H7 (cell line): ENCODE results near the gene PPA2. TPM values are rescaled to one million over a fixed set of nuclear protein-coding genes. Genes with fewer than 3 reads are reported as not detected.

Experiments used
- DNase-seq: peaks from one replicate; pipeline ENCODE4 v3.0.0; 2012
- H3K27me3 ChIP-seq: 2 replicates; pipeline ENCODE4 v1.6.0; 2011; ENCODE audit warnings: mild to moderate bottlenecking, low read length; ENCODE audit not compliant: control insufficient read depth, insufficient read depth
- H3K36me3 ChIP-seq: replicated peaks from 2 replicates; pipeline ENCODE4 v1.5.1; 2011; ENCODE audit warnings: low read length; ENCODE audit not compliant: control insufficient read depth, insufficient read depth
- H3K4me3 ChIP-seq: 2 replicates; pipeline ENCODE4 v1.5.1; 2011; ENCODE audit warnings: low read depth, mild to moderate bottlenecking, control low read depth, low read length, moderate library complexity; ENCODE audit not compliant: insufficient read depth
- total RNA-seq: library from RNA; depleted of rRNA; stranded (reverse); fragments of >200 nt; shearing (Covaris generic); gene quantifications from 2 replicates; pipeline ENCODE4 v1.2.3, GENCODE V29; 2014

The PPA2 gene
- total RNA-seq, 1 experiment from 2014 or later, result 82.4 TPM

- DNase-seq, result no peak
- Histone ChIP-seq H3K4me3 (no peak overlapping the region), H3K36me3 (no peaks in the 10 kb centered on the region)
These were observed 81.0 kb downstream of the PPA2 start for GRCh38 chr4:105392858-105393257.

GRCh38 chr4:105389167-105389566 is 84.7 kb downstream of the PPA2 start:
- DNase-seq, result no peak
- Histone ChIP-seq H3K4me3 (no peak overlapping the region), H3K27me3 (no peaks in the 10 kb centered on the region), H3K36me3 (no peaks in the 10 kb centered on the region)

More at GRCh38 chr4:105392858-105393257, 81.0 kb downstream of the PPA2 start:
- no peaks in the 10 kb centered on the region for H3K27me3 ChIP-seq

GRCh38 chr4:105387466-105387865 is 86.4 kb downstream of the PPA2 start:
- Histone ChIP-seq H3K36me3 (no peaks in the 10 kb centered on the region), H3K4me3 (no peak overlapping the region), H3K27me3 (no peaks in the 10 kb centered on the region)
- no peak for DNase-seq

GRCh38 chr4:105386012-105386411 is 87.8 kb downstream of the PPA2 start:
- H3K36me3 ChIP-seq, result no peaks in the 10 kb centered on the region
- no peak for DNase-seq
- H3K27me3 ChIP-seq, result no peaks in the 10 kb centered on the region
- no peak overlapping the region for H3K4me3 ChIP-seq

- Histone ChIP-seq H3K27me3 (no peaks in the 10 kb centered on the region), H3K36me3 (no peaks in the 10 kb centered on the region), H3K4me3 (no peak overlapping the region)
- no peak for DNase-seq
These were observed 99.8 kb downstream of the PPA2 start for GRCh38 chr4:105374071-105374470.

GRCh38 chr4:105373324-105373723 is 100.5 kb downstream of the PPA2 start:
- DNase-seq, result no peak
- Histone ChIP-seq H3K27me3 (no peaks in the 10 kb centered on the region), H3K36me3 (no peaks in the 10 kb centered on the region), H3K4me3 (no peak overlapping the region)

GRCh38 chr4:105369988-105370387 is 103.9 kb downstream of the PPA2 start:
- Histone ChIP-seq H3K27me3 (no peaks in the 10 kb centered on the region), H3K36me3 (no peaks in the 10 kb centered on the region)

GRCh38 chr4:105361053-105361452 is 112.8 kb downstream of the PPA2 start:
- Histone ChIP-seq H3K36me3 (no peaks in the 10 kb centered on the region), H3K27me3 (no peaks in the 10 kb centered on the region), H3K4me3 (no peak overlapping the region)
- DNase-seq, result no peak

More at GRCh38 chr4:105369988-105370387, 103.9 kb downstream of the PPA2 start:
- no peak overlapping the region for H3K4me3 ChIP-seq
- no peak for DNase-seq

GRCh38 chr4:105357258-105357980 is 116.4 kb downstream of the PPA2 start:
- DNase-seq, result no peak
- H3K4me3 ChIP-seq, result no peak overlapping the region
- H3K27me3 ChIP-seq, result no peaks in the 10 kb centered on the region

GRCh38 chr4:105356194-105356593 is 117.7 kb downstream of the PPA2 start:
- no peak overlapping the region for H3K4me3 ChIP-seq
- no peak for DNase-seq
- H3K36me3 ChIP-seq, result no peaks in the 10 kb centered on the region
- no peaks in the 10 kb centered on the region for H3K27me3 ChIP-seq

More at GRCh38 chr4:105357258-105357980, 116.4 kb downstream of the PPA2 start:
- H3K36me3 ChIP-seq, result no peaks in the 10 kb centered on the region

- H3K27me3 ChIP-seq, result no peaks in the 10 kb centered on the region
- H3K4me3 ChIP-seq, result no peak overlapping the region
- H3K36me3 ChIP-seq, result no peaks in the 10 kb centered on the region
- no peak for DNase-seq
These were observed 121.0 kb downstream of the PPA2 start for GRCh38 chr4:105352826-105353225.

GRCh38 chr4:105351861-105352260 is 122.0 kb downstream of the PPA2 start:
- DNase-seq, result no peak

GRCh38 chr4:105350859-105351490 is 122.9 kb downstream of the PPA2 start:
- Histone ChIP-seq H3K27me3 (no peaks in the 10 kb centered on the region), H3K36me3 (no peaks in the 10 kb centered on the region), H3K4me3 (no peak overlapping the region)
- no peak for DNase-seq

More at GRCh38 chr4:105351861-105352260, 122.0 kb downstream of the PPA2 start:
- Histone ChIP-seq H3K27me3 (no peaks in the 10 kb centered on the region), H3K36me3 (no peaks in the 10 kb centered on the region), H3K4me3 (no peak overlapping the region)

- H3K36me3 ChIP-seq, result no peaks in the 10 kb centered on the region
- no peak for DNase-seq
These were observed 125.1 kb downstream of the PPA2 start for GRCh38 chr4:105348719-105349118.

GRCh38 chr4:105346869-105347268 is 127.0 kb downstream of the PPA2 start:
- Histone ChIP-seq H3K27me3 (no peaks in the 10 kb centered on the region), H3K4me3 (no peak overlapping the region), H3K36me3 (no peaks in the 10 kb centered on the region)
- DNase-seq, result no peak

More at GRCh38 chr4:105348719-105349118, 125.1 kb downstream of the PPA2 start:
- Histone ChIP-seq H3K4me3 (no peak overlapping the region), H3K27me3 (no peaks in the 10 kb centered on the region)
